HG03469 (cell line): ENCODE data around the gene ATIC.

Source experiments
- ATAC-seq: cut with Tn5 transposase; IDR thresholded peaks from one replicate; pipeline ENCODE4 v1.9.1; 2021; ENCODE audit warnings: mild to moderate bottlenecking, moderate library complexity, moderate number of reproducible peaks; ENCODE audit not compliant: unreplicated experiment

ATIC gene

DNA sequence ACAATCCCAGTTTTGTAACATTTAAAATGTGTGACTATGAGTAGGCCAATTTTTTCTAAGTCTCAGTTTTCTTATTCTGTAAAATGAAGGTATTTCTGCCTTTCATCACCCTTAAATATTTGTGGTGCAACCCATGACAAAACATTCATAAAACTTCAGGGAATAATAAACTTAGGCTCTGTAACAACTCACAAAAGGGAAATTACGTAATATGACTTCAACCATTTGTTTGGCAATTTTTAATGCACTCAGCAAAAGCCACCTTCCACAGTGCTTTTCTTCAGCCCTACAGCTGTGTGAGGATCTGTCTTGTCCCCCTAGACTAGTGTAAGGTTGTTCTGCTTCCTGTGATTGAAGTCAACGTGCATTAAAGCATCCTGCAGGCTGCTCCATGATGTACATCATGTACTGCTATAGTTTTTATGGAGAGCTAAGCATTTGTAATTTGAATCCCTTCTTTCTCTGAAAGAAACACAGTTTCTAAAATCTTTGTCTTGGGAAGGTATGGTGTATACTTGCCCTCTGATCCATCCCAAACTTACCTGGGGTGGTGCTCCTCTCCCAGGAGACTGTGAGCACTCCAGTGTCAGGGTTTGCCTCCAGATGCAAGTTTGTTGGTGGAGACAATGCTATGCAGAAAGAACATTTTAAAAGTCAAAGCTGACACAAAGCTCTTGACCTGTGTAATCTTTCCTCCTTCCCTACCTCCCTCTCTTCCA is 84.9 kb downstream of the ATIC start:
- ATAC-seq: no peak

GRCh38 chr2:215397632-215398341 is 85.9 kb downstream of the ATIC start:
- no peak for ATAC-seq

- ATAC-seq: no peak
Measured at GRCh38 chr2:215399067-215399716, 87.3 kb downstream of the ATIC start.
